Endometrial microvascular endothelial cells (primary cell): Measurements from ENCODE around the gene IFNL4. TPM values are rescaled to one million over a fixed set of nuclear protein-coding genes. Genes with fewer than 3 reads are reported as not detected.
"Not testable (repeated sequence)": the region's sequence is repeated elsewhere in the genome, so short reads cannot be mapped to it uniquely, and the experiment has no call there.

Experiments used
- in situ Hi-C: cut with HindIII; loops from 2 replicates; pipeline ENCODE4 v1.10.0; 2017; ENCODE audit warnings: low sequenced_read_pairs, low pct_unique_long_range_greater_than_20kb; ENCODE audit errors: inconsistent ontology term
- total RNA-seq: library from RNA; depleted of rRNA; stranded (reverse); fragments of >200 nt; gene quantifications from one replicate; pipeline ENCODE4 v1.2.3, GENCODE V29; 2015; ENCODE audit errors: inconsistent ontology term

Gene IFNL4
- total RNA-seq, 1 donor from 2014 or later, result not detected

- in situ Hi-C loops, result no loop called here
These were observed 13.8 kb upstream of the IFNL4 start for GRCh38 chr19:39262496-39262895.

DNA sequence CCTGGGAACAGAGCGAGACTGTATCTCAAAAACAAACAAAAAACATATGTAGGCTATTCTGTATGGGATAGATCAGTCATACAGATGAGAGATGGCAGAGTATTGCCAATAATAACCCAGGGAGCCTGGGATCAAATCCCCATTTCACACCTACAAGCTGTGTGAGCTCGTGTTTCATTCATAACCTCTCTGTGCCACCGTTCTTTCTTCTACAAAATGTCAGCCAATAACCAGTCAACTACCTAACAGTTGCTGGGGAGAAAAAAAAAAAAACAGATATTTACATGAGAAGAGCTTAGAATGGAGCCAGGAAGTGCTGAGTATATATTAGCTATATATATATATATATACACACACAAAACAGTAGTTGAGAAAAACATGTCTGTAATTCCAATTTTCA lies 13.0 kb upstream of the IFNL4 start:
- in situ Hi-C loops, result no loop called here

DNA sequence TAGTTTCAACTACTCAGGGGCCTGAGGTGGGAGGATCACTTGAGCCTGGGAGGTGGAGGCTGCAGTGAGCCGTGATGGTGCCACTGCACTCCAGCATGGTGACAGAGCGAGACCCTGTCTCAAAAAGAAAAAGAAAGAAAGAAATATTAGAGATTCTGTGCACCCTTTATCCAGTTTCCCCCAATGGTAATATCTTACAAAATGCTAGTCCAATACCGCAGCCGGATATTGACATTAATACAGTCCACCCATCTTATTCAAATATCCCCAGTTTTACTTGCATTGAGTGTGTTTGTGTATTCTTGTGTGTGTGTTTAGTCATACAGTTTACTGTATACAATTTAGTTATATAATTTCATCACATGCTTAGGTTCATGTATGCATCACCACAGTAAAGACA lies 8.6 kb upstream of the IFNL4 start:
- in situ Hi-C loops, result no loop called here

- in situ Hi-C loops, result no loop called here
These were observed 6.1 kb upstream of the IFNL4 start for GRCh38 chr19:39254531-39255345.

- in situ Hi-C loops, result no loop called here
These were observed 4.9 kb upstream of the IFNL4 start for GRCh38 chr19:39253374-39254149.

- in situ Hi-C loops, result no loop called here
These were observed 3.8 kb upstream of the IFNL4 start for GRCh38 chr19:39252458-39252857.

DNA sequence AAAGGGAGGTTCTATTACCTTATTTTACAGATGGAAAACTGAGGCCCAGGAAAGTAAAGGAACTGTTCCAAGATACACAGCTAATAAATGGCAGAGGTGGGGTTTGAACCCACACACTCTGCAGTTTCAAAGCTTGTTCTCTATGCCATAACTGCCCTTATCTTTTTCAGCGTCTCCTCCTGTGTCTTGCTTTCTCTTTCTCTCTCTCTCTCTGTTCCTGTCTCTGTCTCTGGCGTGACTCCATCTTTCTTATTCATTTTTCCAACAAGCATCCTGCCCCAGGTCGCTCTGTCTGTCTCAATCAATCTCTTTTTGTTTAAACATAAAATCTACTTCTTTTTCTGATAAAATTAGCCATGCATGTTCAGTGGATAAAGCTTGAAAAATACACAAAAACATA lies 3.2 kb upstream of the IFNL4 start:
- in situ Hi-C loops, result no loop called here

DNA sequence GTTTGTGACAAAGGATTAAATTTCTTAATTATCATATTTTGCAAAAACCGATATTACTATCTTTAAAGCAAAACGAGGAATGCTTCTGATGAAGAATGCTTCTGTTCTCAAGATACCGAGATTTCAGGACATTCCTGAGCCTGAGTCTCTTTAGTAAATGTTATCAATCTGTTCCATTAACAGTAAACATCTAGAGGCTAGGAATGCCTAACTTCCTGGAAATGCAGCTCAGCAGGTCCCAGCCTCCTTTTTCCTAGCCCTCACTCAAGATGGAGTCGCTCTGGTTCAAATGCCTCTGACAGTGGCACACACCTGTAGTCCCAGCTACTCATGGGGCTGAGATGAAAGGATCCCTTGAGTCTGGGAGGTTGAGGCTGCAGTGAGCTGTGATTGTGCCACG lies 2.4 kb upstream of the IFNL4 start:
- in situ Hi-C loops, result no loop called here

- in situ Hi-C loops, result no loop called here
These were observed 673 bp downstream of the IFNL4 start for GRCh38 chr19:39247701-39248664.

- in situ Hi-C loops, result no loop called here
These were observed 1.5 kb downstream of the IFNL4 start for GRCh38 chr19:39246951-39247669.

DNA sequence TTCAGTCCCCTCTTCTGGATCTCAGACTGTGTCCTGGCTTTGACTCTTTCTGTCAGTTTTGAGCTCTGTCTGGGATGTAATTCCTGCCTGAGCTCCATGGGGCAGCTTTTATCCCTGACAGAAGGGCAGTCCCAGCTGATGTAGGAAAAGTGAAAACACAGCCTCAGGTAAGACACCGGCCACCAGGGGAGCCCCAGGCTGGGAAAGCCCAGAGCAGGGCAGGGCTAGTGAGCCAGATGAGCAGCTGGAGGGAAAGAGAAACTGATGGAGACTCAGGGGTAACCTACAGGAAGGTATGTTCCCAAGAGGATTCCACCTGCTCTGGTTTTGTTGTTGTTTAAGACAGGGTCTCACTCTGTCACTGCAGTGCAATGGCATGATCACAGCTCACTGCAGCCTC lies 3.5 kb downstream of the IFNL4 start:
- in situ Hi-C loops, result not testable (repeated sequence)

- in situ Hi-C loops, result not testable (repeated sequence)
These were observed 4.1 kb downstream of the IFNL4 start, which contains the start of gene IFNL3 for GRCh38 chr19:39244410-39245100. IFNL3 (minus strand) TSS chr19:39245006; CDS start chr19:39244967, 39 bp downstream.

DNA sequence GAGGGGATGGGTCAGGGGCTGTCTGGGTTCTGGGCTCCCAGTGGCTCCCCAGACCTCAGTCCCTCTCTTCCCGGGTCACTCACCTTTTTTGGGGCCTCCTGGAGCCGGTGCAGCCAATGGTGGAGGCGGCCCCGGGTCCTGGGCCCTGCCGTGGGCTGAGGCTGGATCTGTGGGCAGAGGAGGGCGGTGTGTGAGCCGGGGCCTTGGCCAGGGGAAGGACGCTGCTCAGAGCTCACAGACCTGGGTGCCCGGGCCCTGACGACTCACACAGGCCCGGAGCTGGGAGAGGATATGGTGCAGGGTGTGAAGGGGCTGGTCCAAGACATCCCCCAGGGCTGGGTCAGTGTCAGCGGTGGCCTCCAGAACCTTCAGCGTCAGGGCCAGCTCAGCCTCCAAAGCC lies 4.9 kb downstream of the IFNL4 start:
- in situ Hi-C loops, result not testable (repeated sequence)

DNA sequence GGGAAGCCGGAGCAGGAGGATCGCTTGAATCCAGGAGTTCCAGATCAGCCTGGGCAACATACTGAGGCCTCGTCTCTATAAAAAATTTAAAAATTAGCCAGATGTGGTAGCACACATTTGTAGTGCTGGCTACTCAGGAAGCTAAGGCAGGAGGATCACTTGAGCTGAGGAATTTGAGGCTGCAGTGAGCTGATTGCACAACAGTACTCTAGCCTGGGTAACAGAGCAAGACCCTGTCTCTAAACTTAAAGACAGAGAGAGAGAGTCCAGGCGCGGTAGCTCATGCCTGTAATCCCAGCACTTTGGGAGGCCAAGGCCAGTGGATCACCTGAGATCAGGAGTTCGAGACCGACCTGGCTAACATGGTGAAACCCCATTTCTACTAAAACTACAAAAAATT lies 8.2 kb downstream of the IFNL4 start:
- in situ Hi-C loops, result no loop called here

- in situ Hi-C loops, result no loop called here
These were observed 9.7 kb downstream of the IFNL4 start for GRCh38 chr19:39238944-39239343.

DNA sequence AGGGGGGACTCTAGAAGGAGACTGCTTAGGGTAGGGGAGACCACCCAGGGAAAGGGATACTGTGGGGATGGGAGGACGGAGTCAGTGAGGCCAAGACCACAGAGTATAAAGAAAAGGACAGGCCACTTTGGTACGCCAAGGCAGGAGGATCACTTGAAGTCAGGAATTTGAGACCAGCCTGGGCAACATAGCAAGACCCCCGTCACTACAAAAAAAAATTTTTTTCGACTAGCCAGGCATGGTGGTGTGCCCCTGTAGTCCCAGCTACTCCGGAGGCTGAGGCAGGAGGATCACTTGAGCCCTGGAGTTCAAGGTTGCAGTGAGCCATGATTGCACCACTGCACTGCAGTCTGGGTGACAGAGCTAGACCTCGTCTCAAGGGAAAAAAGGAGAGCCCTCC lies 10.4 kb downstream of the IFNL4 start:
- in situ Hi-C loops, result no loop called here

DNA sequence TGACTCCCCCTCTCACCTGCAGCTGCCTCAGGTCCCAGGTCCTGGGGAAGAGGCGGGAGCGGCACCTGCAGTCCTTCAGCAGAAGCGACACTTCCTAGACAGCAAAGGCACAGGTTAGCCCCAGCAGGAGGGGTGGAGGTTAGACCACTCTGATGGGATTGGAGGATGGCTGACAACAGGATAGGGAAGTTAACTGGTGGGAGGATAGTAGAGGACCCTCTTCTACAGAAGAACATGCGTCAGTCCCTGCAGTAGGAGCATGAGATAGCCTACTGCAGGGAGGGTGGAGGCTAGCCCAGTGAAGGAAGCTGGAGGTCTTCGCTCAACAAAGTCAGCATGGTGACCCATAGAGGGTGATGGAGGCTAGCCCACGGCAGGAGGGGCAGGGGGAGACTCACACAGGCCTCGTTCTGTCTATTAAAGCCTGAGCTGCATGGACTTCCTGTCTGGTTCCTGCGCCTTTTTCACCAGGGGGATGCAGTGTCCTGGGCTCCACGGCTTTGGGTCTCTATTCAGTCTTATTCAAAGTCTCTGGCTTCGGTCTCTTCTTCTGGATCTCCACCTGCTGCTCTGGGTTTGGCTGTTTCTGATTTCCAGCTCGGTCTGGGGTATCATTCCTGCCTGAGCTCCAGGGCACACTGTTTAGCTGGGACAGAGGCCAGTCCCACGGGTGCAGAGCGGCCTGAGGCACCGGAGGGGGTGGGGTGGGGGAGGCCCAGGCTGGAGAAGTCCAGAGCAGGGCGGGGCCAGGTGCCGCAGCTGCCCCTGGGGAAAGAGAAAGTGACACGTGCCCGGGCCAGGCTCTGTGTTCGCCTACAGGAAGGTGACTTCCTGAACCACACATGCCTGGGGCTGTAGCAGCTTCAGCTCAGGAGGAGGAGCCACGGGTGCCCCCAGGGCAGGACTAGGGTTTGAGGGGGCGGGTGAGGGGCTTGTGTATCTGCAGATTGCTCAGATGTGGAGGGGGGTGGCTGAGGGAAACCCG lies 11.2 kb downstream of the IFNL4 start:
- in situ Hi-C loops, result no loop called here
